H9 (cell line): ENCODE results near the gene GPHN. TPM values are rescaled to one million over a fixed set of nuclear protein-coding genes. Genes with fewer than 3 reads are reported as not detected.

Experiments used
- DNase-seq: peaks from one replicate; pipeline ENCODE4 v3.0.0-alpha.2; 2017
- H2AFZ ChIP-seq: one replicate; pipeline ENCODE4 v1.6.1; 2013; ENCODE audit warnings: mild to moderate bottlenecking, low read length, control low read depth, moderate library complexity
- H2AK5ac ChIP-seq: 2 replicates; pipeline ENCODE4 v1.6.1; 2013; ENCODE audit warnings: low read length, control low read depth, mixed read lengths; ENCODE audit not compliant: insufficient read length
- H2BK120ac ChIP-seq: one replicate; pipeline ENCODE4 v1.6.1; 2013; ENCODE audit warnings: low read depth, mild to moderate bottlenecking, low read length, control low read depth, inconsistent platforms; ENCODE audit not compliant: poor library complexity, severe bottlenecking
- H2BK12ac ChIP-seq: 2 replicates; pipeline ENCODE4 v1.6.1; 2013; ENCODE audit warnings: low read length, control low read depth, mixed read lengths, low read depth; ENCODE audit not compliant: insufficient read length
- H2BK15ac ChIP-seq: 2 replicates; pipeline ENCODE4 v1.6.1; 2013; ENCODE audit warnings: low read depth, low read length, control low read depth
- H2BK20ac ChIP-seq: one replicate; pipeline ENCODE4 v1.6.1; 2013; ENCODE audit warnings: low read depth, mild to moderate bottlenecking, low read length, control low read depth, inconsistent platforms; ENCODE audit not compliant: poor library complexity, severe bottlenecking
- H2BK5ac ChIP-seq: 2 replicates; pipeline ENCODE4 v1.6.1; 2013; ENCODE audit warnings: low read length, control low read depth, mixed read lengths; ENCODE audit not compliant: insufficient read length
- H3K14ac ChIP-seq: 2 replicates; pipeline ENCODE4 v1.6.1; 2013; ENCODE audit warnings: low read length, control low read depth; ENCODE audit not compliant: insufficient read depth
- H3K18ac ChIP-seq: 2 replicates; pipeline ENCODE4 v1.6.1; 2013; ENCODE audit warnings: low read depth, mild to moderate bottlenecking, mixed read lengths, low read length, control low read depth; ENCODE audit not compliant: insufficient read length
- H3K23ac ChIP-seq: 2 replicates; pipeline ENCODE4 v1.6.1; 2013; ENCODE audit warnings: low read length, control low read depth, mixed read lengths, low read depth; ENCODE audit not compliant: insufficient read length
- H3K23me2 ChIP-seq: 2 replicates; pipeline ENCODE4 v1.6.1; 2013; ENCODE audit warnings: low read depth, mild to moderate bottlenecking, mixed read lengths, low read length, control low read depth; ENCODE audit not compliant: insufficient read length, poor library complexity, severe bottlenecking
- H3K27ac ChIP-seq: 2 replicates; pipeline ENCODE4 v1.5.1; 2013; ENCODE audit warnings: low read length, control low read depth, mixed read lengths, low read depth; ENCODE audit not compliant: insufficient read length
- H3K27me3 ChIP-seq: 2 replicates; pipeline ENCODE4 v1.6.1; 2013; ENCODE audit warnings: low read length, control low read depth, inconsistent platforms; ENCODE audit not compliant: insufficient read depth
- H3K4ac ChIP-seq: 2 replicates; pipeline ENCODE4 v1.6.1; 2013; ENCODE audit warnings: low read depth, mild to moderate bottlenecking, control low read depth, inconsistent platforms, low read length, moderate library complexity
- H3K4me1 ChIP-seq: 2 replicates; pipeline ENCODE4 v1.6.1; 2013; ENCODE audit warnings: low read length, control low read depth, inconsistent platforms; ENCODE audit not compliant: insufficient read depth
- H3K4me2 ChIP-seq: 2 replicates; pipeline ENCODE4 v1.6.1; 2013; ENCODE audit warnings: low read length, control low read depth, mixed read lengths; ENCODE audit not compliant: insufficient read length, insufficient read depth
- H3K56ac ChIP-seq: 2 replicates; pipeline ENCODE4 v1.6.1; 2013; ENCODE audit warnings: low read depth, mild to moderate bottlenecking, mixed read lengths, low read length, control low read depth; ENCODE audit not compliant: insufficient read length
- H3K79me1 ChIP-seq: 2 replicates; pipeline ENCODE4 v1.6.1; 2013; ENCODE audit warnings: low read depth, mild to moderate bottlenecking, moderate library complexity, low read length, control low read depth, inconsistent platforms; ENCODE audit not compliant: insufficient read depth, poor library complexity, severe bottlenecking
- H3K79me2 ChIP-seq: 2 replicates; pipeline ENCODE4 v1.6.1; 2013; ENCODE audit warnings: low read length, control low read depth, inconsistent platforms; ENCODE audit not compliant: insufficient read depth
- H3K9ac ChIP-seq: 2 replicates; pipeline ENCODE4 v1.6.1; 2013; ENCODE audit warnings: low read length, control low read depth, mixed read lengths; ENCODE audit not compliant: insufficient read length; ENCODE audit errors: extremely low read depth
- H3K9me3 ChIP-seq: one replicate; pipeline ENCODE4 v1.6.1; 2013; ENCODE audit warnings: low read depth, low read length, inconsistent platforms; ENCODE audit not compliant: control insufficient read depth
- H3T11ph ChIP-seq: one replicate; pipeline ENCODE4 v1.6.1; 2013; ENCODE audit warnings: mild to moderate bottlenecking, low read length, control low read depth, inconsistent platforms
- H4K20me1 ChIP-seq: one replicate; pipeline ENCODE4 v1.6.1; 2013; ENCODE audit not compliant: control insufficient read depth, insufficient read length, insufficient read depth
- H4K5ac ChIP-seq: 2 replicates; pipeline ENCODE4 v1.6.1; 2013; ENCODE audit warnings: low read depth, mild to moderate bottlenecking, mixed read lengths, low read length, control low read depth; ENCODE audit not compliant: insufficient read length
- H4K8ac ChIP-seq: replicated peaks from 2 replicates; pipeline ENCODE4 v1.6.1; 2013; ENCODE audit warnings: low read length, control low read depth, mixed read lengths, low read depth; ENCODE audit not compliant: insufficient read length
- H4K91ac ChIP-seq: 2 replicates; pipeline ENCODE4 v1.6.1; 2013; ENCODE audit warnings: low read depth, mild to moderate bottlenecking, moderate library complexity, mixed read lengths, low read length, control low read depth; ENCODE audit not compliant: insufficient read length
- H3K27ac Mint-ChIP-seq, 3 experiments: 2 replicates in 2 of 3; 3 replicates in 1 of 3; pipeline ENCODE4 v1.8.0; 2020 to 2021; ENCODE audit warnings: mixed read lengths in 3 of 3, mild to moderate bottlenecking in 1 of 3, moderate library complexity in 1 of 3
- H3K27me3 Mint-ChIP-seq: 2 replicates; pipeline ENCODE4 v1.8.0; 2021; ENCODE audit warnings: low read depth, mild to moderate bottlenecking, moderate library complexity, mixed read lengths
- H3K36me3 Mint-ChIP-seq, 3 experiments: 2 replicates in 2 of 3; 3 replicates in 1 of 3; pipeline ENCODE4 v1.8.0; 2020 to 2021; ENCODE audit warnings: low read depth in 3 of 3, mixed read lengths in 3 of 3; ENCODE audit not compliant: insufficient read depth in 1 of 3
- H3K4me1 Mint-ChIP-seq, 2 experiments: 2 replicates each; pipeline ENCODE4 v1.8.0; 2020; ENCODE audit warnings: mixed read lengths in 2 of 2
- H3K4me3 Mint-ChIP-seq, 2 experiments: 2 replicates in 1 of 2; 3 replicates in 1 of 2; pipeline ENCODE4 v1.8.0; 2020 to 2021; ENCODE audit warnings: mild to moderate bottlenecking in 2 of 2, mixed read lengths in 2 of 2, moderate library complexity in 1 of 2
- H3K9me3 Mint-ChIP-seq, 2 experiments: 2 replicates in 1 of 2; 3 replicates in 1 of 2; pipeline ENCODE4 v1.8.0; 2020; ENCODE audit warnings: mild to moderate bottlenecking in 2 of 2, mixed read lengths in 2 of 2, moderate library complexity in 1 of 2
- CTCF ChIP-seq: fragments of 200-600 bp; sonication (generic); conservative IDR thresholded peaks from 3 replicates; pipeline ENCODE4 v1.8.0; 2021; ENCODE audit warnings: antibody characterized with exemption, mild to moderate bottlenecking
- WGBS: extraction: QIAGEN DNeasy Blood & Tissue Kit; methylation state at CpG from one replicate; pipeline ENCODE4 v1.1.7; 2013; ENCODE audit warnings: missing lambda C conversion rate, low lambda C conversion rate, mixed read lengths; ENCODE audit not compliant: insufficient read length; ENCODE audit errors: extremely low coverage; 5-methylcytosine and 5-hydroxymethylcytosine counted together
- total RNA-seq: library from RNA; stranded (reverse); gene quantifications from 2 replicates; pipeline ENCODE4 v1.2.1, GENCODE V29; 2021

The GPHN gene
- total RNA-seq, 1 experiment from 2014 or later: 16.1 TPM

- no peak overlapping the region for H2BK12ac ChIP-seq
- H3K27ac Mint-ChIP-seq: no peak overlapping the region
- H3K56ac ChIP-seq: no peak overlapping the region
- H3K9me3 ChIP-seq: peaks cover 4% of the 10 kb centered on the region
- no peak overlapping the region for H4K91ac ChIP-seq
- H2AFZ ChIP-seq: no peak overlapping the region
- H3K23ac ChIP-seq: no peak overlapping the region
- H2AK5ac ChIP-seq: no peak overlapping the region
- no peaks in the 10 kb centered on the region for H4K20me1 ChIP-seq
- H2BK20ac ChIP-seq: no peak overlapping the region
- no peak overlapping the region for H3K4ac ChIP-seq
- no peak overlapping the region for H4K5ac ChIP-seq
- H3K9ac ChIP-seq: no peak overlapping the region
- H3K36me3 Mint-ChIP-seq: peaks cover 14 to 17% (median 16%) of the 10 kb centered on the region in 3 experiments
- H2BK15ac ChIP-seq: no peak overlapping the region
- no peaks in the 10 kb centered on the region for H3K27me3 ChIP-seq
- H3T11ph ChIP-seq: no peak overlapping the region
- H3K4me3 Mint-ChIP-seq: no peak overlapping the region
- DNase-seq: no peak
- H3K14ac ChIP-seq: no peak overlapping the region
- H3K27ac ChIP-seq: no peak overlapping the region
- no CpG with 5 or more reads among the region's 4 CpGs for WGBS
- no peak overlapping the region for H4K8ac ChIP-seq
- H3K4me1 ChIP-seq: no peaks in the 10 kb centered on the region
- H3K9me3 Mint-ChIP-seq: peaks cover 21 to 37% of the 10 kb centered on the region in 2 experiments
- no peaks in the 10 kb centered on the region for H3K23me2 ChIP-seq
- no peak overlapping the region for H3K18ac ChIP-seq
- no peak overlapping the region for H2BK120ac ChIP-seq
- no peaks in the 10 kb centered on the region for H3K79me2 ChIP-seq
- H3K27me3 Mint-ChIP-seq: no peaks in the 10 kb centered on the region
- no peaks in the 10 kb centered on the region for H3K79me1 ChIP-seq
- H3K4me1 Mint-ChIP-seq: no peaks in the 10 kb centered on the region
- no peak overlapping the region for H3K4me2 ChIP-seq
- H2BK5ac ChIP-seq: no peak overlapping the region
- TF ChIP-seq CTCF: no peak
Observed at GRCh38 chr14:66802962-66803361, 295.0 kb downstream of the GPHN start.
